H9 (cell line): ENCODE results near the gene EIF4A3. TPM values are rescaled to one million over a fixed set of nuclear protein-coding genes. Genes with fewer than 3 reads are reported as not detected.

Experiments
- DNase-seq: peaks from one replicate; pipeline ENCODE4 v3.0.0-alpha.2; 2017
- H2AFZ ChIP-seq: one replicate; pipeline ENCODE4 v1.6.1; 2013; ENCODE audit warnings: mild to moderate bottlenecking, low read length, control low read depth, moderate library complexity
- H2AK5ac ChIP-seq: 2 replicates; pipeline ENCODE4 v1.6.1; 2013; ENCODE audit warnings: low read length, control low read depth, mixed read lengths; ENCODE audit not compliant: insufficient read length
- H2BK120ac ChIP-seq: one replicate; pipeline ENCODE4 v1.6.1; 2013; ENCODE audit warnings: low read depth, mild to moderate bottlenecking, low read length, control low read depth, inconsistent platforms; ENCODE audit not compliant: poor library complexity, severe bottlenecking
- H2BK12ac ChIP-seq: 2 replicates; pipeline ENCODE4 v1.6.1; 2013; ENCODE audit warnings: low read length, control low read depth, mixed read lengths, low read depth; ENCODE audit not compliant: insufficient read length
- H2BK15ac ChIP-seq: 2 replicates; pipeline ENCODE4 v1.6.1; 2013; ENCODE audit warnings: low read depth, low read length, control low read depth
- H2BK20ac ChIP-seq: one replicate; pipeline ENCODE4 v1.6.1; 2013; ENCODE audit warnings: low read depth, mild to moderate bottlenecking, low read length, control low read depth, inconsistent platforms; ENCODE audit not compliant: poor library complexity, severe bottlenecking
- H2BK5ac ChIP-seq: 2 replicates; pipeline ENCODE4 v1.6.1; 2013; ENCODE audit warnings: low read length, control low read depth, mixed read lengths; ENCODE audit not compliant: insufficient read length
- H3K14ac ChIP-seq: 2 replicates; pipeline ENCODE4 v1.6.1; 2013; ENCODE audit warnings: low read length, control low read depth; ENCODE audit not compliant: insufficient read depth
- H3K18ac ChIP-seq: 2 replicates; pipeline ENCODE4 v1.6.1; 2013; ENCODE audit warnings: low read depth, mild to moderate bottlenecking, mixed read lengths, low read length, control low read depth; ENCODE audit not compliant: insufficient read length
- H3K23ac ChIP-seq: 2 replicates; pipeline ENCODE4 v1.6.1; 2013; ENCODE audit warnings: low read length, control low read depth, mixed read lengths, low read depth; ENCODE audit not compliant: insufficient read length
- H3K23me2 ChIP-seq: 2 replicates; pipeline ENCODE4 v1.6.1; 2013; ENCODE audit warnings: low read depth, mild to moderate bottlenecking, mixed read lengths, low read length, control low read depth; ENCODE audit not compliant: insufficient read length, poor library complexity, severe bottlenecking
- H3K27ac ChIP-seq: 2 replicates; pipeline ENCODE4 v1.5.1; 2013; ENCODE audit warnings: low read length, control low read depth, mixed read lengths, low read depth; ENCODE audit not compliant: insufficient read length
- H3K27me3 ChIP-seq: 2 replicates; pipeline ENCODE4 v1.6.1; 2013; ENCODE audit warnings: low read length, control low read depth, inconsistent platforms; ENCODE audit not compliant: insufficient read depth
- H3K4ac ChIP-seq: 2 replicates; pipeline ENCODE4 v1.6.1; 2013; ENCODE audit warnings: low read depth, mild to moderate bottlenecking, control low read depth, inconsistent platforms, low read length, moderate library complexity
- H3K4me1 ChIP-seq: 2 replicates; pipeline ENCODE4 v1.6.1; 2013; ENCODE audit warnings: low read length, control low read depth, inconsistent platforms; ENCODE audit not compliant: insufficient read depth
- H3K4me2 ChIP-seq: 2 replicates; pipeline ENCODE4 v1.6.1; 2013; ENCODE audit warnings: low read length, control low read depth, mixed read lengths; ENCODE audit not compliant: insufficient read length, insufficient read depth
- H3K56ac ChIP-seq: 2 replicates; pipeline ENCODE4 v1.6.1; 2013; ENCODE audit warnings: low read depth, mild to moderate bottlenecking, mixed read lengths, low read length, control low read depth; ENCODE audit not compliant: insufficient read length
- H3K79me1 ChIP-seq: 2 replicates; pipeline ENCODE4 v1.6.1; 2013; ENCODE audit warnings: low read depth, mild to moderate bottlenecking, moderate library complexity, low read length, control low read depth, inconsistent platforms; ENCODE audit not compliant: insufficient read depth, poor library complexity, severe bottlenecking
- H3K79me2 ChIP-seq: 2 replicates; pipeline ENCODE4 v1.6.1; 2013; ENCODE audit warnings: low read length, control low read depth, inconsistent platforms; ENCODE audit not compliant: insufficient read depth
- H3K9ac ChIP-seq: 2 replicates; pipeline ENCODE4 v1.6.1; 2013; ENCODE audit warnings: low read length, control low read depth, mixed read lengths; ENCODE audit not compliant: insufficient read length; ENCODE audit errors: extremely low read depth
- H3K9me3 ChIP-seq: one replicate; pipeline ENCODE4 v1.6.1; 2013; ENCODE audit warnings: low read depth, low read length, inconsistent platforms; ENCODE audit not compliant: control insufficient read depth
- H3T11ph ChIP-seq: one replicate; pipeline ENCODE4 v1.6.1; 2013; ENCODE audit warnings: mild to moderate bottlenecking, low read length, control low read depth, inconsistent platforms
- H4K20me1 ChIP-seq: one replicate; pipeline ENCODE4 v1.6.1; 2013; ENCODE audit not compliant: control insufficient read depth, insufficient read length, insufficient read depth
- H4K5ac ChIP-seq: 2 replicates; pipeline ENCODE4 v1.6.1; 2013; ENCODE audit warnings: low read depth, mild to moderate bottlenecking, mixed read lengths, low read length, control low read depth; ENCODE audit not compliant: insufficient read length
- H4K8ac ChIP-seq: replicated peaks from 2 replicates; pipeline ENCODE4 v1.6.1; 2013; ENCODE audit warnings: low read length, control low read depth, mixed read lengths, low read depth; ENCODE audit not compliant: insufficient read length
- H4K91ac ChIP-seq: 2 replicates; pipeline ENCODE4 v1.6.1; 2013; ENCODE audit warnings: low read depth, mild to moderate bottlenecking, moderate library complexity, mixed read lengths, low read length, control low read depth; ENCODE audit not compliant: insufficient read length
- H3K27ac Mint-ChIP-seq, 3 experiments: 2 replicates in 2 of 3; 3 replicates in 1 of 3; pipeline ENCODE4 v1.8.0; 2020 to 2021; ENCODE audit warnings: mixed read lengths in 3 of 3, mild to moderate bottlenecking in 1 of 3, moderate library complexity in 1 of 3
- H3K27me3 Mint-ChIP-seq: 2 replicates; pipeline ENCODE4 v1.8.0; 2021; ENCODE audit warnings: low read depth, mild to moderate bottlenecking, moderate library complexity, mixed read lengths
- H3K36me3 Mint-ChIP-seq, 3 experiments: 2 replicates in 2 of 3; 3 replicates in 1 of 3; pipeline ENCODE4 v1.8.0; 2020 to 2021; ENCODE audit warnings: low read depth in 3 of 3, mixed read lengths in 3 of 3; ENCODE audit not compliant: insufficient read depth in 1 of 3
- H3K4me1 Mint-ChIP-seq, 2 experiments: 2 replicates each; pipeline ENCODE4 v1.8.0; 2020; ENCODE audit warnings: mixed read lengths in 2 of 2
- H3K4me3 Mint-ChIP-seq, 2 experiments: 2 replicates in 1 of 2; 3 replicates in 1 of 2; pipeline ENCODE4 v1.8.0; 2020 to 2021; ENCODE audit warnings: mild to moderate bottlenecking in 2 of 2, mixed read lengths in 2 of 2, moderate library complexity in 1 of 2
- H3K9me3 Mint-ChIP-seq, 2 experiments: 2 replicates in 1 of 2; 3 replicates in 1 of 2; pipeline ENCODE4 v1.8.0; 2020; ENCODE audit warnings: mild to moderate bottlenecking in 2 of 2, mixed read lengths in 2 of 2, moderate library complexity in 1 of 2
- WGBS: extraction: QIAGEN DNeasy Blood & Tissue Kit; methylation state at CpG from one replicate; pipeline ENCODE4 v1.1.7; 2013; ENCODE audit warnings: missing lambda C conversion rate, low lambda C conversion rate, mixed read lengths; ENCODE audit not compliant: insufficient read length; ENCODE audit errors: extremely low coverage; 5-methylcytosine and 5-hydroxymethylcytosine counted together
- total RNA-seq: library from RNA; stranded (reverse); gene quantifications from 2 replicates; pipeline ENCODE4 v1.2.1, GENCODE V29; 2021
- TF ChIP-seq, protein P1 (sequence below): fragments of 200-600 bp; sonication (generic); conservative IDR thresholded peaks from 3 replicates; pipeline ENCODE4 v1.8.0; 2021; ENCODE audit warnings: antibody characterized with exemption, mild to moderate bottlenecking

EIF4A3 gene
- total RNA-seq, 1 experiment from 2014 or later = 162 TPM

DNA sequence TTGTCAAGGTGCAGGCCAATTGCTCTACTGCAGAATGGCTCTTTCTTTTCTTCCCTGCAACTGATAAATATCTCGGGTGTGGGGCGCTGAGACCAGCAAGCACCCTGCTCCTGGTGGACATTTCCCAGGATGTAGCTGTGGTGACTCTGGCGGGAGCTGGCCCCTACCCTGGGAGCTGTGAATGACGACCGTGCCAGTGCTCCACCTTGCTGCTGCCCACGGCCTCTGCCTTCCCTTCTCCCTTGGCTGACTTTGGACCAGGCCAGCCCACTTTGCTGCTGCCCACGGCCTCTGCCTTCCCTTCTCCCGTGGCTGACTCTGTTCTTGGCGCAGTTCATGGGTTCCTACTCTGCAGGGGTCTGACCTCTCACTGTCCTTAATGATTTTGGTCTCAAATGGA lies 39.0 kb upstream of the EIF4A3 start:
- no peak overlapping the region for H3K56ac ChIP-seq
- H4K91ac ChIP-seq = no peak overlapping the region
- Mint-ChIP-seq H3K27me3 (peaks cover 4% of the 10 kb centered on the region), H3K9me3 (no peaks in the 10 kb centered on the region), H3K36me3 (no peaks in the 10 kb centered on the region), H3K4me1 (peaks cover 2 to 12% of the 10 kb centered on the region in 2 experiments; a peak in 2 of 4 replicates), H3K27ac (no peak overlapping the region), H3K4me3 (no peak overlapping the region)
- no peak overlapping the region for H2AFZ ChIP-seq
- no peaks in the 10 kb centered on the region for H3K27me3 ChIP-seq
- no CpG with 5 or more reads among the region's 9 CpGs for WGBS
- H3T11ph ChIP-seq = no peak overlapping the region
- no peaks in the 10 kb centered on the region for H3K79me2 ChIP-seq
- H2BK5ac ChIP-seq = no peak overlapping the region
- no peak overlapping the region; the same call in 1 of the 2 replicates for H3K14ac ChIP-seq
- H3K18ac ChIP-seq = no peak overlapping the region
- H2BK20ac ChIP-seq = no peak overlapping the region
- no peak overlapping the region for H3K4me2 ChIP-seq
- no peak overlapping the region for H3K27ac ChIP-seq
- no peak overlapping the region for H4K8ac ChIP-seq
- H4K20me1 ChIP-seq = no peaks in the 10 kb centered on the region
- TF ChIP-seq, protein P1, sequence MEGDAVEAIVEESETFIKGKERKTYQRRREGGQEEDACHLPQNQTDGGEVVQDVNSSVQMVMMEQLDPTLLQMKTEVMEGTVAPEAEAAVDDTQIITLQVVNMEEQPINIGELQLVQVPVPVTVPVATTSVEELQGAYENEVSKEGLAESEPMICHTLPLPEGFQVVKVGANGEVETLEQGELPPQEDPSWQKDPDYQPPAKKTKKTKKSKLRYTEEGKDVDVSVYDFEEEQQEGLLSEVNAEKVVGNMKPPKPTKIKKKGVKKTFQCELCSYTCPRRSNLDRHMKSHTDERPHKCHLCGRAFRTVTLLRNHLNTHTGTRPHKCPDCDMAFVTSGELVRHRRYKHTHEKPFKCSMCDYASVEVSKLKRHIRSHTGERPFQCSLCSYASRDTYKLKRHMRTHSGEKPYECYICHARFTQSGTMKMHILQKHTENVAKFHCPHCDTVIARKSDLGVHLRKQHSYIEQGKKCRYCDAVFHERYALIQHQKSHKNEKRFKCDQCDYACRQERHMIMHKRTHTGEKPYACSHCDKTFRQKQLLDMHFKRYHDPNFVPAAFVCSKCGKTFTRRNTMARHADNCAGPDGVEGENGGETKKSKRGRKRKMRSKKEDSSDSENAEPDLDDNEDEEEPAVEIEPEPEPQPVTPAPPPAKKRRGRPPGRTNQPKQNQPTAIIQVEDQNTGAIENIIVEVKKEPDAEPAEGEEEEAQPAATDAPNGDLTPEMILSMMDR = no peak
- H3K23me2 ChIP-seq = no peaks in the 10 kb centered on the region
- no peak overlapping the region for H3K23ac ChIP-seq
- H3K9ac ChIP-seq = no peak overlapping the region
- no peak overlapping the region for H3K4ac ChIP-seq
- no peak overlapping the region for H4K5ac ChIP-seq
- H2BK120ac ChIP-seq = no peak overlapping the region
- H2AK5ac ChIP-seq = no peak overlapping the region
- no peaks in the 10 kb centered on the region for H3K9me3 ChIP-seq
- no peaks in the 10 kb centered on the region for H3K4me1 ChIP-seq
- no peak overlapping the region for H2BK12ac ChIP-seq
- no peak for DNase-seq
- H3K79me1 ChIP-seq = no peaks in the 10 kb centered on the region
- H2BK15ac ChIP-seq = no peak overlapping the region
